ENCODE data around the gene ATXN8OS. TPM values are rescaled to one million over a fixed set of nuclear protein-coding genes. Genes with fewer than 3 reads are reported as not detected.
"Not testable (repeated sequence)": the region's sequence is repeated elsewhere in the genome, so short reads cannot be mapped to it uniquely, and the experiment has no call there.

Gene ATXN8OS
- total RNA-seq = not detected

- ATAC-seq (no peak), DNase-seq (no peak)
- Mint-ChIP-seq H3K9me3 (peaks cover 13% of the 10 kb centered on the region), H3K36me3 (ENCODE audit: insufficient read depth) (no peaks in the 10 kb centered on the region), H3K27me3 (ENCODE audit: low read depth) (peaks cover 1% of the 10 kb centered on the region), H3K4me3 (no peak within 1 kb of the TSS), H3K4me1 (ENCODE audit: low read depth) (no peaks in the 10 kb centered on the region)
Measured at GRCh38 chr13:70107498-70108281, at the start of gene ATXN8OS. Gene ATXN8OS (plus strand): TSS chr13:70107826.

- no peak overlapping the region for H3K4me3 Mint-ChIP-seq
- H3K27me3 Mint-ChIP-seq (ENCODE audit: low read depth) = no peaks in the 10 kb centered on the region
- no peaks in the 10 kb centered on the region for H3K36me3 Mint-ChIP-seq (ENCODE audit: insufficient read depth)
- no peaks in the 10 kb centered on the region for H3K4me1 Mint-ChIP-seq (ENCODE audit: low read depth)
- ATAC-seq (no peak), DNase-seq (no peak)
- H3K9me3 Mint-ChIP-seq = peaks cover 2% of the 10 kb centered on the region
Measured at GRCh38 chr13:70080012-70080411, 27.6 kb upstream of the ATXN8OS start.

DNA sequence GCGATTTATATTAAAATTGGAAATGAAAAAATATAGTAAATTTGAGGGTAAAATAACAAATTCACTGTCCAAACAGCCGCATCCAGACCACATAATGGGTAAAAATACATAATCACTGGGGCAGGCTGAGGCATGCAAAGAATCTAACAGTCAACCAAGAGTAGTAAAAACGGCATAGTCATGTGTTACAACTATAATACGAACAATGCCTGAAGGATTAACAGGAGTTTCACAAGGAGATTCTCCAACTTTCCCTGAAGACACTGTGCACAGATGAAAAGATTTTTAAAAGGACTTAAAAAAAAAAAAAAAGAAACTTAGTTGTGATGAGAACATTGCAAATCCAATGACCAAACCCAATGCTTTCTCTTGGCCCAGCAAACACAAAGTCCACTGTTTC, 20.4 kb upstream of the ATXN8OS start:
- H3K9me3 Mint-ChIP-seq = peaks cover 18% of the 10 kb centered on the region
- H3K36me3 Mint-ChIP-seq (ENCODE audit: insufficient read depth) = no peaks in the 10 kb centered on the region
- DNase-seq (no peak), ATAC-seq (no peak)
- no peaks in the 10 kb centered on the region for H3K4me1 Mint-ChIP-seq (ENCODE audit: low read depth)
- H3K4me3 Mint-ChIP-seq = no peak overlapping the region
- no peaks in the 10 kb centered on the region for H3K27me3 Mint-ChIP-seq (ENCODE audit: low read depth)

GRCh38 chr13:70088926-70089325, 18.7 kb upstream of the ATXN8OS start:
- no peak for ATAC-seq
- Mint-ChIP-seq H3K36me3 (ENCODE audit: insufficient read depth) (no peaks in the 10 kb centered on the region), H3K27me3 (ENCODE audit: low read depth) (no peaks in the 10 kb centered on the region), H3K4me3 (no peak overlapping the region), H3K9me3 (peaks cover 18% of the 10 kb centered on the region), H3K4me1 (ENCODE audit: low read depth) (no peaks in the 10 kb centered on the region)
- no peak for DNase-seq

DNA sequence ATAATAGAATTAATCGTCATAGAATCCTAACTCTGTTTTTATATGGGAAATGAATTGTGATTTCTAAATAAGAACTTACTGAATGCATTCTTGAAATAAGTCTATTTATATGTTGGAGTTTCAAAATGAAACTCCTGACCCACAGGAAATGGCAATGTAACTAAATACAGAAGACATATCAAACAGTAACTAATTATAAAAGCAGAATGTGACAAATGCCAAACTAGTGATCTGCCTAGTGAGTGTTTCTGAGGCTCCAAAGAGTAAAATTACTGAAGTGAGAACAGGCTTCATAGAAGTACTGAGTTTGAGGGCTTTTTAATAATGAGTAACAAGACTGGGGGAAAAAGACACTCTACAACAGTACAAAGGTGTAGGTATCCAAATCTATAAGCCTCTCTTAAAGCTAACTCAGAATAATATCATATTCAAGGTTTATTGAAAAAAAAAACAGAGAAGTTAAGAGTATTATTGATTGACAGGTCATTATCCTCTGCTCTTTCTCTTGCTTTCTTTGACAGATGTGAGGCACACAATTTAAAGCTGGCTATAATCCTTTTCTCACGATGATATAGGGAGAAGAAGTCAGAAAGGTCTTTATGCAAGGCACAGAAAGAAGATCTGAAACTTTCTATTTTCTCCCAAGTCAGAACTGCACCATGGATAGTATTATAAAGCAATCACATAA, 17.4 kb upstream of the ATXN8OS start:
- Mint-ChIP-seq H3K9me3 (peaks cover 14% of the 10 kb centered on the region), H3K27me3 (ENCODE audit: low read depth) (no peaks in the 10 kb centered on the region), H3K4me3 (no peak overlapping the region), H3K36me3 (ENCODE audit: insufficient read depth) (no peaks in the 10 kb centered on the region), H3K4me1 (ENCODE audit: low read depth) (no peaks in the 10 kb centered on the region)
- no peak for ATAC-seq
- no peak for DNase-seq

GRCh38 chr13:70098669-70099068, 9.0 kb upstream of the ATXN8OS start:
- ATAC-seq (no peak), DNase-seq (no peak)
- H3K27me3 Mint-ChIP-seq (ENCODE audit: low read depth) = no peaks in the 10 kb centered on the region
- H3K4me3 Mint-ChIP-seq = no peak overlapping the region
- peaks cover 18% of the 10 kb centered on the region for H3K9me3 Mint-ChIP-seq
- no peaks in the 10 kb centered on the region for H3K4me1 Mint-ChIP-seq (ENCODE audit: low read depth)
- no peaks in the 10 kb centered on the region for H3K36me3 Mint-ChIP-seq (ENCODE audit: insufficient read depth)

GRCh38 chr13:70104481-70104880, 3.1 kb upstream of the ATXN8OS start:
- H3K4me1 Mint-ChIP-seq (ENCODE audit: low read depth) = no peaks in the 10 kb centered on the region
- no peaks in the 10 kb centered on the region for H3K36me3 Mint-ChIP-seq (ENCODE audit: insufficient read depth)
- H3K9me3 Mint-ChIP-seq = peaks cover 16% of the 10 kb centered on the region
- no peak overlapping the region for H3K4me3 Mint-ChIP-seq
- DNase-seq (no peak), ATAC-seq (no peak)
- peaks cover 1% of the 10 kb centered on the region for H3K27me3 Mint-ChIP-seq (ENCODE audit: low read depth)

DNA sequence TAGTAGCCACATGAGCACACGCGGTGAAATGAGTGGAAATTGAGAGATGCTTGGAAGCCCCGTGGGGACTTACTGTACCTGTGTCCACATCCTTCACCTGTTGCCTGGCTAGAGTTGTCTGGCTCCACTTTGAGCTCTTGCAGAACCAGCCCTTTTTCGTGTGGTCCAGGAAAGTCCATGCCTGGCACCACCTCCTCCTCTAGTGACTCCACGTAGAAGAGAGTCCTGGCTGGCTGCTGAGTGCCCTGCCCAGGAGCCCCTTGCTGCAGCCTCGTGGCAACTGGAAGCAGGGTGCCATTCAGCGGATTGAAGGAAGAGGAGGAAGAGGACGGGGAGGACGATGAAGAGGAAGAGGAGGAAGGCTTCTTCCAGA, 515 bp upstream of the ATXN8OS start:
- ATAC-seq (no peak), DNase-seq (no peak)
- no peaks in the 10 kb centered on the region for H3K36me3 Mint-ChIP-seq (ENCODE audit: insufficient read depth)
- H3K4me3 Mint-ChIP-seq = no peak overlapping the region
- H3K4me1 Mint-ChIP-seq (ENCODE audit: low read depth) = no peaks in the 10 kb centered on the region
- H3K9me3 Mint-ChIP-seq = peaks cover 13% of the 10 kb centered on the region
- peaks cover 1% of the 10 kb centered on the region for H3K27me3 Mint-ChIP-seq (ENCODE audit: low read depth)

GRCh38 chr13:70108356-70109105, 905 bp downstream of the ATXN8OS start, which contains the start of gene KLHL1:
Gene KLHL1 (minus strand): TSS chr13:70108452. CDS start chr13:70107699, 753 bp downstream.
- H3K4me1 Mint-ChIP-seq (ENCODE audit: low read depth) = no peaks in the 10 kb centered on the region
- H3K9me3 Mint-ChIP-seq = peaks cover 5% of the 10 kb centered on the region
- ATAC-seq (no peak), DNase-seq (no peak)
- H3K36me3 Mint-ChIP-seq (ENCODE audit: insufficient read depth) = no peaks in the 10 kb centered on the region
- H3K4me3 Mint-ChIP-seq = no peak within 1 kb of the TSS
- H3K27me3 Mint-ChIP-seq (ENCODE audit: low read depth) = peaks cover 1% of the 10 kb centered on the region

GRCh38 chr13:70117338-70117905, 9.8 kb downstream of the ATXN8OS start:
- DNase-seq (no peak), ATAC-seq (no peak)
- H3K36me3 Mint-ChIP-seq (ENCODE audit: insufficient read depth) = no peaks in the 10 kb centered on the region
- no peaks in the 10 kb centered on the region for H3K27me3 Mint-ChIP-seq (ENCODE audit: low read depth)
- H3K4me1 Mint-ChIP-seq (ENCODE audit: low read depth) = no peaks in the 10 kb centered on the region
- peaks cover 8% of the 10 kb centered on the region for H3K9me3 Mint-ChIP-seq
- H3K4me3 Mint-ChIP-seq = no peak overlapping the region

DNA sequence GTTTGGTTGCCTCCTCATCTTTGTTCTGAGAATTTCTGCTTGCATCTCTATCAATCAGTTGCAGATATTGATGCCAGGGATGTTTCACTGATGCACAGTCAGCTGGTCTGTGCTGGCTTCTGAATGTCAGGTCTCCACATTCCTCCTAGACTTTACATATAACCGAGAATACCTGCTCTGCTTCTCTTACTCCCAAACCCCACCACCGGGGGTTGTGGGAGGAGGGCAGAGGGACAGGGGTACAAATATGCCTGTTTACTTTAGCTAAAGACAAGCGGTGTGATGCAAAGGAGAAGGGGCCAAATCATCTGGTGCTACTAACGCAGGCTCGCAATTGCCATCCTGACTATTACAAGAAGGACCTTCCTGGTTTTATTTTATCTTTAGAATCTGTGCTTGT, 18.1 kb downstream of the ATXN8OS start:
- Mint-ChIP-seq H3K4me3 (no peak overlapping the region), H3K4me1 (ENCODE audit: low read depth) (no peaks in the 10 kb centered on the region), H3K36me3 (ENCODE audit: insufficient read depth) (no peaks in the 10 kb centered on the region), H3K27me3 (ENCODE audit: low read depth) (no peaks in the 10 kb centered on the region), H3K9me3 (peaks cover 10% of the 10 kb centered on the region)
- ATAC-seq (no peak), DNase-seq (no peak)

GRCh38 chr13:70128098-70128497, 20.5 kb downstream of the ATXN8OS start:
- no peak for DNase-seq
- no peak for ATAC-seq
- no peaks in the 10 kb centered on the region for H3K27me3 Mint-ChIP-seq (ENCODE audit: low read depth)
- no peaks in the 10 kb centered on the region for H3K4me1 Mint-ChIP-seq (ENCODE audit: low read depth)
- peaks cover 9% of the 10 kb centered on the region for H3K9me3 Mint-ChIP-seq
- H3K36me3 Mint-ChIP-seq (ENCODE audit: insufficient read depth) = no peaks in the 10 kb centered on the region
- no peak overlapping the region for H3K4me3 Mint-ChIP-seq

GRCh38 chr13:70142658-70143057, 35.0 kb downstream of the ATXN8OS start:
- H3K27me3 Mint-ChIP-seq (ENCODE audit: low read depth); DNase-seq; H3K4me3 Mint-ChIP-seq; H3K9me3 Mint-ChIP-seq; H3K36me3 Mint-ChIP-seq (ENCODE audit: insufficient read depth); ATAC-seq; H3K4me1 Mint-ChIP-seq (ENCODE audit: low read depth): not testable (repeated sequence)

GRCh38 chr13:70162141-70162540, 54.5 kb downstream of the ATXN8OS start:
- no peak for DNase-seq
- no peaks in the 10 kb centered on the region for H3K27me3 Mint-ChIP-seq (ENCODE audit: low read depth)
- peaks cover 9% of the 10 kb centered on the region for H3K9me3 Mint-ChIP-seq
- H3K4me3 Mint-ChIP-seq = no peak overlapping the region
- H3K36me3 Mint-ChIP-seq (ENCODE audit: insufficient read depth) = no peaks in the 10 kb centered on the region
- H3K4me1 Mint-ChIP-seq (ENCODE audit: low read depth) = no peaks in the 10 kb centered on the region
- no peak for ATAC-seq
